Stimulated activated CD4-positive, alpha-beta T cell treated with anti-CD3 and anti-CD28 coated beads, Interleukin-1b, Interleukin-23, amount 100 ng/mL, for 4 hours (primary cell): ENCODE measurements around the gene MGP.

Experiments
- DNase-seq, 2 donors: peaks; one replicate each; pipeline ENCODE4 v3.0.0-alpha.2; 2020; ENCODE audit warnings: low read depth in 2 of 2

Gene MGP

GRCh38 chr12:14903386-14904098 lies 17.9 kb upstream of the MGP start:
- DNase-seq: no peak

- DNase-seq: no peak
Measured at GRCh38 chr12:14902465-14902864, 16.8 kb upstream of the MGP start.

- DNase-seq: no peak
Measured at GRCh38 chr12:14901228-14901562, 15.5 kb upstream of the MGP start.

- DNase-seq: no peak
Measured at GRCh38 chr12:14900521-14901227, 15.0 kb upstream of the MGP start.

GRCh38 chr12:14896521-14897169 lies 11.0 kb upstream of the MGP start:
- no peak for DNase-seq

GRCh38 chr12:14893506-14894250 lies 8.0 kb upstream of the MGP start:
- no peak for DNase-seq

- DNase-seq: no peak
Measured at GRCh38 chr12:14892726-14893505, 7.3 kb upstream of the MGP start.

- no peak for DNase-seq
Measured at GRCh38 chr12:14890701-14891100, 5.0 kb upstream of the MGP start.

GRCh38 chr12:14886271-14886670 lies 617 bp upstream of the MGP start:
- no peak for DNase-seq

GRCh38 chr12:14884458-14884878 lies 1.2 kb downstream of the MGP start:
- DNase-seq: peak; percentile 56 to 71

- no peak for DNase-seq
Measured at GRCh38 chr12:14883686-14884085, 2.0 kb downstream of the MGP start.

GRCh38 chr12:14880890-14881453 lies 4.7 kb downstream of the MGP start:
- DNase-seq: no peak

- no peak for DNase-seq
Measured at GRCh38 chr12:14879222-14879933, 6.3 kb downstream of the MGP start.

GRCh38 chr12:14878488-14878887 lies 7.2 kb downstream of the MGP start:
- no peak for DNase-seq

- no peak for DNase-seq
Measured at GRCh38 chr12:14876833-14877232, 8.8 kb downstream of the MGP start.

- DNase-seq: no peak
Measured at GRCh38 chr12:14874882-14875281, 10.8 kb downstream of the MGP start.

GRCh38 chr12:14873440-14874185 lies 12.0 kb downstream of the MGP start:
- no peak for DNase-seq

- no peak for DNase-seq
Measured at GRCh38 chr12:14871886-14872285, 13.8 kb downstream of the MGP start.

- no peak for DNase-seq
Measured at GRCh38 chr12:14871247-14871646, 14.4 kb downstream of the MGP start.
